H1 (cell line): ENCODE data around the gene RHBDF2. TPM values are rescaled to one million over a fixed set of nuclear protein-coding genes. Genes with fewer than 3 reads are reported as not detected.

Experiments used
- BCL11A ChIP-seq, 2 experiments: IDR thresholded peaks; one replicate each; pipeline ENCODE4 v1.6.1; 2011; ENCODE audit warnings: low read depth in 2 of 2, low read length in 2 of 2, mild to moderate bottlenecking in 2 of 2
- BRCA1 ChIP-seq: IDR thresholded peaks from 2 replicates; pipeline ENCODE4 v1.6.1; 2012; ENCODE audit warnings: low read depth, low read length, improper control_type of control experiment
- CHD7 ChIP-seq: fragments of 300-600 bp; sonication (generic); IDR thresholded peaks from 2 replicates; pipeline ENCODE4 v1.7.1; 2012; ENCODE audit warnings: low read length, moderate library complexity, mild to moderate bottlenecking, inconsistent platforms; ENCODE audit not compliant: insufficient replicate concordance
- EGR1 ChIP-seq: IDR thresholded peaks from 2 replicates; pipeline ENCODE4 v1.6.1; 2011; ENCODE audit warnings: low read depth, low read length, borderline replicate concordance
- POLR2A ChIP-seq, 2 experiments: IDR thresholded peaks; 1 replicate in 1 of 2; 2 replicates in 1 of 2; pipeline ENCODE4 v1.6.1; 2011; ENCODE audit warnings: low read depth in 2 of 2, low read length in 2 of 2, mild to moderate bottlenecking in 2 of 2; ENCODE audit errors: control extremely low read depth in 1 of 2
- RAD21 ChIP-seq, 2 experiments: IDR thresholded peaks in 1 of 2; conservative IDR thresholded peaks in 1 of 2; 2 replicates each; pipeline ENCODE4 v1.6.1; 2011; ENCODE audit warnings: low read depth in 2 of 2, low read length in 2 of 2, improper control_type of control experiment in 1 of 2, inconsistent platforms in 1 of 2, mild to moderate bottlenecking in 1 of 2, moderate library complexity in 1 of 2
- RNF2 ChIP-seq: fragments of 200-900, 300-1000 bp; sonication (generic); IDR thresholded peaks from 2 replicates; pipeline ENCODE4 v1.7.1; 2016; ENCODE audit warnings: borderline replicate concordance, low read depth, mild to moderate bottlenecking, antibody characterized with exemption, low read length; ENCODE audit not compliant: poor library complexity, severe bottlenecking; ENCODE audit errors: missing control alignments
- SP1 ChIP-seq: IDR thresholded peaks from 2 replicates; pipeline ENCODE4 v1.6.1; 2011; ENCODE audit warnings: low read depth, low read length
- polyA plus RNA-seq, 7 experiments: library from polyadenylated mRNA; depleted of rRNA in 3 of 7; stranded (reverse) in 5 of 7; unstranded in 2 of 7; fragments of >200 nt in 5 of 7; fragments of 200-250 nt in 2 of 7; gene quantifications; 1 replicate in 5 of 7; 2 replicates in 1 of 7; 4 replicates in 1 of 7; pipeline versions ENCODE4 v1.2.1 to v1.2.3, GENCODE V29; 2011 to 2013; ENCODE audit warnings: missing spikeins in 2 of 7, mixed read lengths in 2 of 7
- total RNA-seq: library from RNA; stranded (reverse); fragmentation: NEBNext Ultra II Directional; extraction: Animal tissue kit (Norgen Biotek cat#: 25700); gene quantifications from 2 replicates; pipeline ENCODE4 v1.2.1, GENCODE V29; 2021

RHBDF2 gene
- total and polyA plus RNA-seq, 2 of the 8 experiments (the other 6 are each of a cell fraction or from before 2014, with no cell fraction given) = 21.2 to 25.9 TPM

- TF ChIP-seq RAD21 (IDR thresholded peaks at IDR 0.05 in 1 of 2, conservative IDR thresholded peaks at IDR 0.05 in 1 of 2; ENCODE audit: low read depth in 2 of 2, low read length in 2 of 2) (no peak), EGR1 (no peak), BCL11A (IDR thresholded peaks at IDR 0.05; ENCODE audit: low read depth in 2 of 2, low read length in 2 of 2) (no peak), CHD7 (no peak), SP1 (no peak), RNF2 (no peak), BRCA1 (no peak), POLR2A (IDR thresholded peaks at IDR 0.05; ENCODE audit: control extremely low read depth in 1 of 2, low read depth in 2 of 2, low read length in 2 of 2) (no peak)
Observed at GRCh38 chr17:76469076-76469990, 31.9 kb downstream of the RHBDF2 start (continued).
